HG02973 (cell line): ENCODE data around the gene MVD.

Source experiments
- ATAC-seq: cut with Tn5 transposase; IDR thresholded peaks from one replicate; pipeline ENCODE4 v1.9.1; 2021; ENCODE audit warnings: moderate library complexity; ENCODE audit not compliant: unreplicated experiment

MVD gene

DNA sequence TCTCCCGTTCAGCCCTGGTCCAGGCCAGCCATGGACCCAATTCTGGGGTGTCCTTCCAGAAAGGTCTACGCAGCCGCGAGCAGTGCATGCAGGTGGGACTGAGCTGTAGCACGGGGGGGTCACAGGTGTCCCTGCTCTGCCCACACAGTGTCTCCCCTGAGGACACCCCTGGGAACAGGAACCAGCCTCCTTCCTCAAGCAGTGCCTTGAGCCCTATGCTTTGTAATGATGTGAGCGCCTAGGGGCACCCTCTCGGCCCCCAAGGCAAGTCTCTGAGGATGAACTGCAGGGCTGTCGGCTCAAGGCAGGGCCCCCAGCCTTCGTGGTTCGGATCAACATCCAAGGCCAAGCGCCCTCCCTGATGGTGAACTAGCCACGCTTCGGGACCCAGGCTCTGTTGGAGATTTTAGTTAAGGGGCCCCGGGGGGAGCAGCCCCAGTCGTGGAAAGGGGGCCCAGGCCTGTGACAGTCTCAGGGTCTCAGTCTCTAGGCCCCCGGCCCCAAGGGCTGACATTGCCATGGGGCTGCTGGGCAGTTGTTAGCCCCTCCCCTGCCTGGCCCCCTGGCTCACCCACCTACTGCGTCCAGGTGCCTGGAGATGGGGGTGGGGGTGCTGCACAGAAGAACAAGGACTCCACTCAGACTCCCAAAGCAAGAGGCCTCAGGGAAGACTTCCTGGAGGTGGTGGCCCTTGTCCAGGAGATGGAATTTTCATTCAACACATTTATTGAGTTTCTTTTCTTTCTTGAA, 22.2 kb downstream of the MVD start:
- no peak for ATAC-seq

DNA sequence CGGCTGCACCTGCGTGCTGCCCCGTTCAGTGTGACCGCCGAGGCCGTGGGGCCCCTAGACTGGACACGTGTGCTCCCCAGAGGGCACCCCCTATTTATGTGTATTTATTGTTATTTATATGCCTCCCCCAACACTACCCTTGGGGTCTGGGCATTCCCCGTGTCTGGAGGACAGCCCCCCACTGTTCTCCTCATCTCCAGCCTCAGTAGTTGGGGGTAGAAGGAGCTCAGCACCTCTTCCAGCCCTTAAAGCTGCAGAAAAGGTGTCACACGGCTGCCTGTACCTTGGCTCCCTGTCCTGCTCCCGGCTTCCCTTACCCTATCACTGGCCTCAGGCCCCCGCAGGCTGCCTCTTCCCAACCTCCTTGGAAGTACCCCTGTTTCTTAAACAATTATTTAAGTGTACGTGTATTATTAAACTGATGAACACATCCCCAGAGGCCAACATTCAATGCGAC, 22.8 kb downstream of the MVD start:
- no peak for ATAC-seq

DNA sequence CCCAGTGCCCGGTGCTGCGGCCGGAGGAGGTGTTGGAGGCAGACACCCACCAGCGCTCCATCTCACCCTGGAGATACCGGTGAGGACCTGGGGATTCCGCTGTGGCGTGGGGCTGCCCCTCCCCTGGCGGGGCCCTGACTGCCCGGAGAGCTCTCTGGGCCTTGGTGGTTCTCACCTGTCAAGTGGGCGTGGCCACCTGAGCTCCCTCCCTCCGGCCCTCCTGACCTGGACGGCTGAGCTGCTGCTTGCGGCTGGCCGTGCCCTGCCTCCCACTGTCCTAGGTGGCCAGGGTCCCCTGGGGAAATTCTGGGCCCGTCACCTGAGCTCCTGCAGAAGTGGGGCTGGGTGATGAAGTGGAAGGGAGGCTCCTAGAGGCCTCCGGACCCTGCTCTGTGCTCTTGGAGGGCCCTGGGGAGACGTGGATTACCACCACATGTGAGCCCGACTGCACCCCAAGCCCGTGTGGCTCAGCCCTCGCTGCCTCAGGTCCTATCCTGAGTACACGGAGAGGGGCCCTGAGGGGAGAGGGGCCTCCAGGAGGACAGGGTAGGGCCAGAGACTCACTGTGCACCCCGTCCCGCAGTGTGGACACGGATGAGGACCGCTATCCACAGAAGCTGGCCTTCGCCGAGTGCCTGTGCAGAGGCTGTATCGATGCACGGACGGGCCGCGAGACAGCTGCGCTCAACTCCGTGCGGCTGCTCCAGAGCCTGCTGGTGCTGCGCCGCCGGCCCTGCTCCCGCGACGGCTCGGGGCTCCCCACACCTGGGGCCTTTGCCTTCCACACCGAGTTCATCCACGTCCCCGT, 23.5 kb downstream of the MVD start:
- no peak for ATAC-seq

DNA sequence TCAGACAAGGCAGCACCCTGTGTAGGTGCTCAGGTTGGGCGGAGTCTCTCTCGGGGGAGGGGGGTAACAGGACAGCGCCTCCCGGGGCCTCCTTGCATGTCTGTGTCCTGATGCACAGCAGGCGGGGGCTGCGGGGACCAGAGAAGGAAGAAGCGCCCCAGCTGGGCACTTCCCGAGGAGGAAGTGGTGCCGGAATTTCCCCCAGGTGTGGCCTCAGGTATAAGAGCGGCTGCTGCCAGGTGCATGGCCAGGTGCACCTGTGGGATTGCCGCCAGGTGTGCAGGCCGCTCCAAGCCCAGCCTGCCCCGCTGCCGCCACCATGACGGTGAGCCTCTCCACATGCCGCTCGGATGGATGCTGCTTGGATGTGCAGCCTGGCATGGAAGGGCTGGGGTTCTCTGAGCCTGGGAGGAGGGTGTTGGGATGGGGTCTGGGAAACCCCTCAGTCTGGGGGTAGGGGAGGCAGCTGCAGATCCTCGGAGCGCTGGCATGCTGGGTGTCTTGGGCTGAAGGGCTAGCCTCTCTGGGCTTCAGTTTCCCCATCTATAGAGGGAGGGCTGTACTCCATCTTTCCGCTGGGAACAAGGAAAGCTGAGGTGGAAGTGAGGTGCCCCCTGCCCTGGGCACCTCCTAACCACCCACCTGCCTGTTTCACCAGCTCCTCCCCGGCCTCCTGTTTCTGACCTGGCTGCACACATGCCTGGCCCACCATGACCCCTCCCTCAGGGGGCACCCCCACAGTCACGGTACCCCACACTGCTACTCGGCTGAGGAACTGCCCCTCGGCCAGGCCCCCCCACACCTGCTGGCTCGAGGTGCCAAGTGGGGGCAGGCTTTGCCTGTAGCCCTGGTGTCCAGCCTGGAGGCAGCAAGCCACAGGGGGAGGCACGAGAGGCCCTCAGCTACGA, 24.3 kb downstream of the MVD start, which contains the start of gene IL17C:
Gene IL17C (plus strand): TSS at position 250 of the 908 bp plus-strand sequence. CDS start 70 bp downstream, at position 320.
- ATAC-seq, result no peak

DNA sequence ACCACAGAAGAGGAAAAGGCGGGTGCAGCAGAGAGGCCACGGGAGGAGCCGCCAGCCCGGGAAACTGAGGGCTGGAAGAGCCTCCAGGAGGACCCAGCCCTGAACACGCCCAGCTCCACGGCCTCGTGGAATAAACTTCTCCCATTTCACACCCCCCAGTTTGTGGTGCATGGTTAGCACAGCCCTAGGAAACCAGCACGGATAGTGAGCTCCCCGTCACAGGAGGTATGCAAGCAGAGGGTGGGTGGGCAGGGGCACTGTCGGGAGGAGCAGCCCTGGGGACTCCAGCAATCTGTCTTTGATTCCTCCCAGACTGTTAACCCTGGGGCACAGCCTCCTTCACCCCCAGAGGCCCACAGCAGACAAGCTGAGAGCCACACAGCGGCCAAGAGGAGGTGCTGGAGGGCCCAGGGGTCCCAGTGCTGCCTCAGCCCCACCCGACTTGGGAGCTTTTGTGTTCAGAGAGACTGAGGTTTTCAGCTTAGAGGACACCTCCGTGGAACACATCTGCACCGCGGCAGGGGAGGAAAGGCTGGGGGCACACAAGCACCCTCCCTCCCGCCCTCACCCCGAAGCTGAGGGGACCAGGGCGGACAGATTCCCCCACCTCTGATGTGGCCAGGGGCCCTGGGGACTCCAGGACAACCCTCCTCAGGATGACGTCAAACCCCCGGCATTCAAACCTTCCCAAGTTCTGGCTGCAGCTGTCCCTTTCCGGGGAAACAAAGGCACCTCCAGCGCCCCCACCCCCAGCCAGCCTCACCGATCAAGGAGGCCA, 26.2 kb downstream of the MVD start:
- no peak for ATAC-seq

DNA sequence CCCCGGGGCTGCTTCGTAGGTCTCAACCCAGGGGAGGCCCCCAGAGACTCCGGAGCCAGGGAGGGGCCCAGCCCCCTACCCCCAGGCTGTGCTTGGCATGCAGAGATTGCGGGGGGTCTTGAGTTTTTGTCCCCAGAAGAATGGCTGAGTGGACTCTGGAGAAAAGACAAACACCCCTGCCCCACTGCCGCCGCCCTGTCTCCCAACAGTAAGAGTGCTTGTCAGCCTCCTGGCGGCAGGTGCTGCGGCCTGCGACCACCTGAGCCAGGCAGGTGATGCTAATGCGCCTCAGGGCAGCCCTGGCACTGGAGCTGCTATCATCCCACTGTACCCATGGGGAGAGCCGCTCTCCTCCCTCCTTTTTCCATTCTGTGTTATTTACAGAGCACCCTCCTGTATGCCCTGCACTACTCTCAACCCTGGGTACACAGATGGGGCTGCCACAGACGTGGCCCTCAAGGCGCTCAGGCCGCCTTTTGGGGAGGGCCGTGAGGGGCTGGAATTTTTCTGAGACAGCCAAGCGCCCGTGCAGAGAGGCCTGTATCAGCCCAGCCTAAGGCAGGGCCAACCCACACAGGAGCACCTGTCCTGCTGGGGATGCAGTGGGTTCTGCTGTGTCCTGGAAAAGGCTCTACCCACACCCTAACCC, 27.1 kb downstream of the MVD start:
- ATAC-seq, result no peak

DNA sequence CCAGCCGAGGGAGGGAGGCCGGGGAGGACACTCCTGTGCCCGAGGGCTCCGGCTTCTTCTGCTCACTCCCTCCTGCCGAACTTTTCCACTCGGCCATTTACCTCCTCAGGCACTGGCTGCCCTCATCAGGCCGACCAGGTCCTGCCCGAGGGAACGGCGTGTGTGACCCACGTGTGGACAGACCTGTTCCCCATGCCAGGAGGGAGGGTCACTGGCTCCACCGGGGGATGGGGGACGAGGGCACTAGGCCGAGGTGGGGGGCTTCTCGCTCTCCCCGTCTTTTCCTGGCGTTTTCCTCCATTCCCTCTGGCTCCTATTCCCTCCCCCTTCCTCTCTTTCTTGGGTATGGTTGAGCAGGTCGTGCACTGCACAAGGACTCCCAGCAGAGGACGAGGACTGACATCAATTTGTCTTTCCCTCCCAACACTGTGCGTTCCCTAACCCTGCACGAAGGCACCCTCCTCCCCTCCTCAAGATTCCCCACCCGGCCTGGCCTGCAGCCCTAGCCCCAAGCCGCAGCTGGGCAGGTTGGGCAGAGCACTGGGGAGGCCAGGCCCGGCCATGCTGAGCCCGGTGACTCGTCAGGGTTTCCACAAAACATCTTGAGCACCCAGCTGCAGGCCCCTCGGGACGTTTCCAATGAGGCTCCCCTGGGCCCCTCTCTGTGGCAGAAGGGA, 27.8 kb downstream of the MVD start:
- ATAC-seq, result no peak

DNA sequence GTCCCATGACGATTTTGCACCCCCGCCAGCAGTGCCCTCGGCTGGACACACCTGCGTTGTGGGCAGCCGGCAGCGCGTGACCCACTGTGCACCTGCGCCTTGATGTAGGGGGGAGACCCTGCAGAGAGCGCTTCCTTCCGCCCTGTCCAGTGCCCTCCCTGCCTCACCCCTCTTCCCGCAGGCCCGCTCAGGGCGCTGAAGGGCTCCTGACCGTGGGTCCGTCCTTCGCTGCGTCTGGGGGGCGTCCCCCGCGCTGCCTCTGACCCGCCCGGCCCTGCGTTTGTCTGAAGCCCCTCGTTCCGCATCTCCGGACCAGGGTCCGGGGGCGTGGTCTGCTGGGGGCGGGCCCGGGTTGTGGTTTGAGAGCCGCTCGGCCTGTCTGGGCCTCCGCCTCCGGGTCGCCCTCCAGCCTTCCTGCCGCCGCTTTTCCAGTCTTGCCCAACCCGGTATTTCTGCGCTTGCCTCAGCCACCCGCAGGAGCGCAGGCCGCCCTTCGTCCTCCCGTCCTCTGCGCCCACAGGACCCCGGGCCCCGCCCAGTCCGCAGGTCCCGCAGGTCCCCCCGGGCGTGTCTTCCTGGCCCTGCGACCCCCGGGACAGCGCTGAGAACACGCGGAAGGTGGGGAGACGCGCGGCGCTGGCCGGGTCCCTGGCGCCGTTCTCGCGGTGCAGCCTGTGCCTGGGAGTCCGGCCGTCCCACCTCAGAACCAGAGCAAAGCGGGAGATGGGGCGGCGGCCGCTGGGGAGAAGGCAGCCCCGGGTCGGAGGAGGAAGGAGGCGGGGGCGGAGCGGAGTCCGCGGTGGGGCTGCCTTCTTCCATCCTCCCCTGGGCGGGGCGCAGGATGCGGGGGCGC, 28.5 kb downstream of the MVD start:
- ATAC-seq, result peak; percentile 40

DNA sequence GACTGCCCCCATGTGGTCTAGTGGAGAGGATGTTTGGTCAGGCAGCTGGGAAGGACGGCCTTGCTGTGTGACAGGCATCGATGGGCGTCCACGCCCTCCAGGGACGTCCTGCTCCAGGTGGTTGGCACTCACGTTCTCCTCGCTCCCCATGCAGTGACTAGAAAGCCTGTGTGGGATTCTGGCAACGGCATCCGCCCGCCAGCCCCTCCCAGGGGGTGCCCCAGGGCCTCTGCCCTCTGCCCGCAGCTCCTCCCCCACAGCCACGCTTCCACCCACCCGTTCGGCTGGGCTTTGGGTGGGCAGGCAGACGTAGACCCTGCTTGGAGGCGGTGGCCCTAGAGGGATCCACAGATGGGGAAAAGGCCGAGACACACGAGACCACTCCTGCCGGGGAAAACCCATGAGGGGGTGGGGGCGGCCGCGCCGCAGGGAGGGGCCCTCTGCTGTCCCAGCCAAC, 29.2 kb downstream of the MVD start:
- peak; percentile 27 for ATAC-seq

DNA sequence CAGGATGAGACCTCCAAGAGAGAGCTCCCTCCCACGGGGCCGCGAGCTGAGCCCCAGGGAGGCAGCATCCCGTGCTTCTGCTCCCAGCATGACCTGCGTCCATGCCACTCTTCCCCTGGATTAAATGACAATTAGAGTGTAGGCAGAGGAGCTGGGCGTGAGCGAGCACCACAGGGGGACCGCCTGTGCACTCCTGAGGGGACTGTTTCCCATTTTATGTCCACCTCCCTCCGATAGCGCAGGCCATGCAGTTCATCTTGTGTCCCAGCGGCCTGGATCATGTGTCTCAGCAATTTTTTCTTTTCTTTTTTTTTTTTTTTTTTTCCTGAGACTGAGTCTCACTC, 30.3 kb downstream of the MVD start:
- no peak for ATAC-seq

DNA sequence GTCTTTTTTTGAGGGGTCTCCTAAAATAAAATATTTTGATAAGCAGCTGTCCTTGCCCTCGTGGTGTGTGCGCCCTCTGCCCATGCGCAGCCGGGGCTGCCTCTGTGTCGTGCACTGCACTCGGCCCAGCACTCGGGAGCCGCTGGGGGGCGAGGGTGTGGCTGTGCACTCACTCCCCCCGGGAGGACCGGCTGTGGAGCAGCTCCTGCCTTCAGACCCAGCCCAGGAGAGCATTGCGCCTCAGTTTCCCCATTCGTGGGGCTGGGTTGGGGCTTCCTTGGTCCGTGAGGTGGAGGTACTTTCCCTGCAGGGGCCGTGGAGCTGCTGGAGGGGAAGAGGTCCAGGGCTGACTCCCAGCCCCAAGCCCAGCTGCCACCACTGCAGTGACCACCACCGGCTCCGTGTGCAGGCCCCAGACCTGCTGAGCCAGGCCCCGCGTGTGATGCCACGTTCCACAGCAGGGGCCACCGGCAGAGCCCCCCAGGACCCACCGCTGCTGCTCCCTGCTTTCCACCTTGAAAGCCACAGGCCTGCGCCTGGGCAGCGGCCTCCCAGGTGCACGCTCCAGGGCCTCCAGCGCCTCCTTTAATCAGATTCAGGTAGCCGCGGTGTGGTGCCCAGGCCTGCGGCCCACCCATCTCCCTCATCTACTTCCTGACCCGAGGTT, 30.8 kb downstream of the MVD start:
- ATAC-seq, result no peak

DNA sequence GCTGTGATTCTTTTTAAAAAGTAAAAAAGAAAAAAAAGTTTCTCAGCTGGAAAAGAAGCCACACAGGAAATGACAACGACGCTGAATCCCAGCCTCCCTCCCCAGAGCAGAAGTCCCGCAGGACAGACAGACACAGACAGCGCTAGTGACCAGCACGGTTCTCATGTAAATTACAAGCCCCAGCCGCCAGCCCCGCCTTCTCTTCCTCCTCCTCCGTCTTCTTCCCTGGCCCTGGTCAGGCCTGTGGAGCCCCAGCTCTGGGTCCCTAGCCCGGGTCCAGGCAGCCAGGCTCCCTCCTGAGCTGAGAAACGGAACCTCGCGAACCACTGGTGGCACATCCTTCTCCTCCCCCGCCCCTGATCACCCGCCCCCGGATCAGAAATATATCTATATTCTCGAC, 31.5 kb downstream of the MVD start:
- no peak for ATAC-seq

DNA sequence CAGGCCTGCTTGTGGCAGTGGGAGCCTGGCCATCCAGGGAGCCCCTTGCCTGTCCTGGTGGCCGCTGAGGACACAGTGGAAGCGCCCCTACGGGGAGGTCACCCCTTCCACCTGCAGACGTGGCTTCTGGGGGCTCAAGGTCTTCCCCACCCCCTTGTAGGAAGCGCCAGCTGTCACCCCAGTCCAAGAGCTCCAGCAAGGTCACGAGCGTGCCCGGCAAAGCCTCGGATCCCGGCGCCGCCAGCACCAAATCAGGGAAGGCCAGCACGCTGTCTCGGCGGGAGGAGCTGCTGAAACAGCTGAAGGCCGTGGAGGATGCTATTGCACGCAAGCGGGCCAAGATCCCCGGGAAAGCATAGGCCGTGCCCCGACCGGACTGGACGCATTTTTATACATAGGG, 31.9 kb downstream of the MVD start:
- ATAC-seq, result no peak

DNA sequence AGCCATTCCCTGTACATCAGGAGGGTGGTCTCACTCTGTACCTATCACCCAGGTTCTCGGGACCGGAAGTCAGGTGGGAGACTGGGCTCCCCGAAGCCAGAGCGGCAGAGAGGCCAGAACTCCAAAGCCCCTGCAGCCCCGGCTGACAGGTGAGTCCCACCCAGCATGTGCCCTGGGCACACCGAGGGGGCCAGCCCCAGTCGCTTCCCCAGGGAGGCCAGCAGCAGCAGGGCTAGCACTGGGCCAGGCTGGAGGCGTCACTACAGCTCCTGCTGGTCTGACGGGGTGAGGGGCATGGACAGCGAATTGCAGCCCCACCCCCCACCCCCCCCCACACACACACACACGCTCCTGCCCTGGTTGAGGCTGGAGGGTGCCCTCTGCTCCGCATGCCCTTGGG, 32.5 kb downstream of the MVD start:
- no peak for ATAC-seq

DNA sequence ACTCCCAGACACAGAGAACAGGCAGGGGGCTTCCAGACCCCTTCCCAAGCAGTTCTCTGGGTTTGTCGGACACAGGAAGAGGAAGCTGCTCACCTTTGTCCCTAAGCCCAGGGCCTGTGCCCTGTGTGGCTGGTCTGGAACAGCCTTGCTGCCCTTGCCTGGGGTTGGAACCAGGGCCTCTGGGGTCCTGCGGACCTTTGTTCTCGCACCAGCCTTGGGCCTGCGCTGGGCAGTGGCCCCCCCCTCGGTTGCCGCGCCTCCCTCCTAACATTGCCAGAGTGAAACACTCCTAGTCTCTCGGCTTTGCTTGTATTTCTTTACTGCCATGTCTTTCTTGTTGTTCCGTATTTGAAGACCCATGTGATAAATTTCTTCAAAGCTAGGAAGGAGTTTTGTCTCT, 33.1 kb downstream of the MVD start:
- ATAC-seq, result no peak

DNA sequence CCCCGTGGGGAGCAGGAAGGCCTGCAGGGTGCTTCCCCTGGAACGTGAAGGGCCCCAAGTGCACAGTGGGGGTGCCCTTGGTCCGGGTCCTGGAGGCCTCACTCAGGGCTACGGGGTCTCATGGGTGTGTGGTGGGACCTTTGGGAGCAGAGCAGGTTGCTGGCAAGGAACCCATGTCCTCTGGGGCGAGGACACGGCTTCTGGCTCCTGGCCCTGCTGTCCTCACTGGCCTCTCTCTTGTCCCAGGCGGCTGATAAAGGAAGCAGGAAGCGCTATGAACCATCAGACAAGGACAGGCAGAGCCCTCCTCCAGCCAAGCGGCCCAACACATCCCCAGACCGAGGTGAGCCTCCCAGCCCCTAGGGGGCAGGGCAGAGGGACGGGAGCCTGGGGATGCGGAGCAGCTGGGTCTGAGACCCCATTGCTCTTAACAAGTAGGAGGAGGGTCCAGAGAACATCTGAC, 34.3 kb downstream of the MVD start:
- ATAC-seq, result no peak

DNA sequence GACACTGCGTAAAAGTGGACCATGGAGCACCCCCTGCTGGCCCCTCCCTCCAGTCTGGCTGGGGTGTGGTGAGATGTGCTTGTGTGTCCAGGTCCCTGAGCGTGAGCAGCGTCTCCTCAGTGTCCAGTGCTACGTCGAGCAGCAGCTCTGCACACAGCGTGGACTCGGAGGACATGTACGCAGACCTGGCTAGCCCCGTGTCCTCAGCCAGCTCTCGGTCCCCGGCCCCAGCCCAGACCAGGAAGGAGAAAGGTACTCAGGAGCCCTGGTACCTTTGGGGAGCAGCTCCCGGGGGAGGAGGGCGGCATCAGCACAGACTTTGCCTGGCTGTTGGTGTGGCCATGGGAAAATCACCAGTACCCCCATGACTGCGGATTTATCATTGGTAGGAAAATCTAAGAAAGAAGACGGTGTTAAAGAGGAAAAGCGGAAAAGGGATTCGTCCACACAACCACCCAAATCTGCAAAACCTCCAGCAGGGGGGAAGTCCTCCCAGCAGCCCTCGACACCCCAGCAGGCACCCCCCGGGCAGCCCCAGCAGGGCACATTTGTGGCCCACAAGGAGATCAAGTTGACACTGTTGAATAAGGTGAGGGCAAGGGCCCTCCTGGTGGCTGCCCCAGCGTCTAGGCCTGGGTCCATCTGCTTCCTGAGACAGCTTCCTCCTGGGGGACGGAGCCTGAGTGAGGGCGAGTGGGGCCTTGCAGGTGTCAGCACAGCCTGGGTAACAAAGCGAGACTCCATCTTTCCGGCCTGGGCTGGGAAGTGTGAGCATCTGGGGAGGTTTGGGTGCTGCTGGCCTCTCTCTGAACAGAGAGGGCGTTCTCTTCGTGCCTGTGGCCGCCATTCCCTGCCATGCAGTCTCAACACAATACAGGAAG, 35.1 kb downstream of the MVD start:
- no peak for ATAC-seq
